ENCODE results near the gene ATP5PB.

ATP5PB gene

DNA sequence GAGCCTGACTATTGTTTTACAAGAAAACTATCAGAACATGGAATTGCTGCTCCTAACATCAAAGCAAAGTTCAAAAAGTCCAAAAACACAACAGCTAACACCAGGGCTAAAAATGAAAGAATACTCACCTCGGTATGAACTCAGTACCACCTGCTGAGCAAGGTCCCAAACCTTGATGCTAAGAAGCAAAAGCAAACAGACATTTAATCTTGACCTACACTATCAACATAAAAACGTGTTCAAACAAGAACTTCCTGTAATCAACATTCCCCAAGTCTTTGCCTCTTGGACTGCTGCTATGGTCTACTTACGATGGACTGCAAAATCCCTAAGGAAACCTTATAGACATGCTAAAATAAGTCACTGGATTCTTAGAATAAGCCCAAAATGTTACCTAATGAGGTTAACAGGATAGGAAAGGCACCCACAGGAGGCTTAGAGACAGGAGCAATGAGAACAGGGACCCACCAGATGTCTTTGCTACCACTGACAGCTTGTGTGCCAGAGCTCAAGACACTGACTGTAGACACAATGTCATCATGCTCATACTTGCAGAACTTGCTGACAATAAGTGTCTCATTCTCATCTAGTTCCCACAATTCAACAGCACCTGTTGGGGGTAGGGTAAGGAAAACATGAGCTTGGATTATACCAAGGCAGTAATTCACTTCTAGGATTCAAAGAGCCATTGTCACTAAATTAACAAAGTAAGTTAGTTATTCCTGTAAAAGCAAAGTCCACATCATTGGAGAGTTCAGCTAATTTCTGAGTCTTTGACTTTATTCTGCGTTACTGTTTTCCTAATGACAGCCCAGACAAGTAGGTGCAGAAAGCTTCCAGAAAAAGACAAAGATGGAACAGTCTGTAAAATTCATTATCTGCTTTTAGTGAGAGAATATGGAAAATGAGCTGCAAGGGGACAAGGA, 2.0 kb upstream of the ATP5PB start:
- DNase-seq (ENCODE audit: low read depth in 3 of 3), result no peak

DNA sequence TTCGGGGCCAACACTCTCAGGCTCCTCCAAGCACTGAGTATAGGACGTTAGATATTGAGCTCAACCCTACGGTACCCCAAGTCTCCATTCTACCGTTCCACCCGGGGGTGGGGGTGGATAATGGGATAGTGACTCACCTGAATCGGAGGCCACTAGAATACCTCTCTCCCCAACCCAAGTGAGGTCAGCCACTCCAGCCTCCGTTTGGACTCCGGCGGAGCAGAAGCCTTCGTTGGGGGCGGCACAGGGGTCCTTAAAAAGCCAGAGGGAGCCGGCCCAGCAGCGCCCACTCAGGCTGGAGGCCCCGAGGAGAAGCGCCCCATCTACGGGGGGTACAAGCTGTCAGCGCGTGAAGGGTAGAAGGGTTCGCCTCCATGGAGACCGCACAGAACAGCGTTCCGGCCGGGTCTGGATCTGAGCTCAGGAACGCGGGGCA, 764 bp upstream of the ATP5PB start:
- DNase-seq (ENCODE audit: low read depth in 3 of 3), result peak in 2 of 3 donors; percentile 9 to 21

DNA sequence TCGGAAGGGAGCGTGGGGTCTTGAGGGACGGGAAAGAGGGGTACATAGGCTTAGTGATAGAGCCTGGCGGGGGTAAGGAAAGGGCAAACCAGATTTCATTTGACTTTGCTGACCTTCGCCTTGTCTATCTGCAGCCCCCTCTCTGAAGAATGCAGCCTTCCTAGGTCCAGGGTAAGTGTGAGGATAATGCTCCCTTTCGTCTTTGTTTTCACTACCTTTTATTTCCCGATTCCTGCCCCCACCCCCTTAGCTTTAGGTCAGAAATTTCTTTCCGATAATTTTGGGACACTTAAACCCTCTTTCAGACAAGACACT, 396 bp downstream of the ATP5PB start:
- no peak for DNase-seq (ENCODE audit: low read depth in 3 of 3)

DNA sequence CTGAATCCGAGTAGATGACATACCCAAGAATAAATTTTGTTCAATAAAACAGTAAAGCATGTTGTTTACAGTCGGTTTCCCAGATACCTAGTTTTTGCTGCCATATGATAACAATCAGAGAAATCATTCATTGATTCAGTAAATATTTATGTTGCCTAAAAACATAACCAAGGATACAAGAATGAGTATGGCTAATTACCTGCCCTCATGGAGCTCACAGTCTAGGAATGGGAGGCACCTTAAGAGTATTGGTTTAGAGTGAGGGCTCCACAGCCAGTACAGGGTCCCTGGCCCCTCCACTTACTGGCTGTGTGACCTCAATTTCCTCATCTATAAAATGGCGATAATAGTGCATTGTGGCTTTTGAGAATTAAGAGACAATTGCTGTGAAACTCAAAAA, 921 bp downstream of the ATP5PB start:
- no peak for DNase-seq (ENCODE audit: low read depth in 3 of 3)

DNA sequence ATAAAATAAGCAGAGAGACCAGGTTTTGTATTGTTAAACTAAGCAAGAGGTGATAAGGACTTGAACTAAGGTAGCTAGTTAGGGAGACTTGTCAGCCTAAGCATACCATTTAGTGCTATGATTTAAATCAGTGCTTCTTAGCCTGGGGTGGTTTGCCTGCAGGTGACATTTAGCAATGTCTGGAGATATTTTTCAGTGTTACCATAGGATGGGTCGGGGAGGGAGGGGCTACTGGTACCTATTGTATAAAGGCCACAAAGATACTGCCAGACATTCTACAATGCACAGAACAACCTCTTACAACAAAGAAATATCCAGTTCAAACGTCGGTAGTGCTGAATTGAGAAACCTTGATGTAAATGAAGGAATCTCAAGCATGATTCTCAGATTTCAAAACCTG, 3.3 kb downstream of the ATP5PB start:
- DNase-seq (ENCODE audit: low read depth in 3 of 3), result no peak

DNA sequence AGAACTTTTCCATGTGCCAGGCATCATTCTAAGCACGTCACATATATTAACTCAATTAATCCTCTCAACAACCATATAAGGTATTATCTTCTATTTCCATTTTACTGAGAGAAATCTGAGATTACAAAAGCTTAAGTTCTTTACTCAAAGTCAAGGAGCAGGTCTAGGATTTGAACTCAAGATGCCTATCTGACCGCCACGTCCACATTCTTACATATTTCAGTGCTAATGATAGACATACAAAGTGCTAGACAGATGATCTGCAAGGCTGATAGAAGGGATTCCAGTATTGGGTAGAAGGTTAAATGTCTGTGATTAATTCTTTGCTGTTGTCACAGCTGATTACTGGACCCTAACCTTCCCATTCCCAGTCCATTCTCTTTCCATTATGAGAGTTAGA, 4.4 kb downstream of the ATP5PB start:
- DNase-seq (ENCODE audit: low read depth in 3 of 3), result no peak

DNA sequence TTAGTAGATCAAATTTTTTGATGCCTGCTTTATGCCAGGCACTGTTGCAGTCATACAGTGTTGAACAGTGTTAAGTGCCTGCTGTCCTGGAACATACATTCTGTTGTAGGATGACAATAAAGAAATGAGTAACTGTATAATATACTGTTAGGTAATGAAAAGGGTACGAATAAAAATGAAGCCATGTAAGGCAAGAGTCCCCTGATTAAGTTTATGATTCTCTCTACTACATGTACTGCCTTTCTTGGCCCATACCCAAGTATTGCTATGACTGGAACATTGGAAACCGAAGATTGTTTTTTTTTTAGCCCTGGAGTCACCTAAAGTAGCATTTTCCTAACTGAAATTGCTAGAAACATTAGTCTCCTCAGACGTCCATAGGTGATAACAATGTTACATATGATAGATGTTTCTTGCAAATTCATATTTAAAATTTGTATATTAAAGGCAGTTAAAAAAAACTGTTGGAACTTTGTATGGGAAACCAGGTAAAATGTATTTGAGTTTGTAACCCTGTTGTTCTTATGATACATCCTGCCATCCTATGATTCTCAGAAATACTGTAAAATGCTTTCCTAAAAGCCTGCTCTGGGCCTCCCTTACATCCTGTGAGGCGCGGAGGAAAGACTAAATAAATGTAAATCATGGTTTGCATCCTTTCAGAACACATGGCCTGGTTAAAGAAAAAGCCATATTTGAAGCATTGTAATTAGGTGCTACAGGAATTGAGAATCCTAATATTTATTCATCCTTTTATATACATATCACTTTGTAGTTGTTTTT, 5.8 kb downstream of the ATP5PB start:
- DNase-seq (ENCODE audit: low read depth in 3 of 3), result peak in 1 of 3 donors; percentile 38

DNA sequence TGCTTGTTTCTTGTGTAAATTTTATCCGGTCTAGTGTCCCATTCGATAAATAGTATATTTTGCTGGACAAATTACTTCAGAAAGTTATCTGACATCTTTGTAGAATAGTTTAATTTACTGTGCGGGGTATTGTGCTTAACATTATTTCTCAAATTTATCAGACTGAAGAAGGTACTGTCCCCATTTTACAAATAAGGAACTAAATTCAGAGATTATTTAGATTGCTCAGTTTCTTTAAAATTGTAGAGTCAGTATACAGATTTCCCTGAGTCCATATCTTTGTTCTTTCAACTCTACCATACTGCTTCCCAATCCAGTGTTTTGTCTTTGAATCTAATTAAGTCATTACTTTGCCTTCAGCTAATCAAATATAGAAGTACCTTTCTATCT, 6.4 kb downstream of the ATP5PB start:
- no peak for DNase-seq (ENCODE audit: low read depth in 3 of 3)

DNA sequence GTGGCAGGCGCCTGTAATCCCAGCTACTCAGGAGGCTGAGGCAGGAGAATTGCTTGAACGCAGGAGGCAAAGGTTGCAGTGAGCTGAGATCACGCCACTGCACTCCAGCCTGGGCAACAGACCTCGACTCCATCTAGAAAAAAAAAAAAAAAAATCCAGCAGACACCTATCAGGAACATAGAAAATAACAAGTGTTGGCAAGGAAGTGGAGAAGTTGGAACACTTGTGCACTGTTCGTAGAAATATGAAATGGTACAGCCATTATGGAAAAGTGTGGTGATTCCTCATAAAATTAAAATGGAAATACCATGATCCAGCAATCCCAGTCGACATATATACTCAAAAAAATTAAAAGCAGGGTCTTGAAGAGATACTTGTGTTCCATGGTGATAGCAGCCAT, 12.5 kb downstream of the ATP5PB start:
- no peak for DNase-seq (ENCODE audit: low read depth in 3 of 3)

DNA sequence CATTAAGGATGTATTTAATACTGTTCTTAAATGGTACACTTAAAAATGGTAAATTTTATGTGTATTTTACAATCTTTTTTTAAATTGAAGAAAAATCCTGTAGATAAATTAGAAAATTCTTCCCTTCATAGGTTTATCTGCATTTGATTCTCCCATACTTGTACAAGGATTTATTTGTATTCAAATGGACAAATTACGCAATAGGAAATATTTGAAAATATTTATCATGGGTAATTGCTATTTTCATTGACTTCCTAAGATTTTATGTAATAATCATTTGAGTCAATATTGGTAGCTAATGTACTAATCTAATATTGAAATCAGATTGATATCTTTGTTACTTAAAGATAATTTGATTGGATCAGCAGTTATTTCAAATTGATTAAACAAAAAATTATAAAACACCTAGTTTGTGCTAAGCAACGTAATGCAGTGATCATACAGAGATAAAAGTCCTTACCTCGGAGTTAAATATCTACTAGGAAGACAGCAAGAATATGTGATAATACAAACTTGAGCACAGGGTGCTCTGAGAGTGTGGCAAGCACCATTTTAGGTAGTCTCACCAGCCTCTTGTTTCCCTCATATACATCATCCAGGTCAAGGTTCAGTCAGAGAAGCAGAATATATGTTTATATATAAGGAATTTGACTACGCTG, 13.2 kb downstream of the ATP5PB start:
- DNase-seq (ENCODE audit: low read depth in 3 of 3), result no peak

DNA sequence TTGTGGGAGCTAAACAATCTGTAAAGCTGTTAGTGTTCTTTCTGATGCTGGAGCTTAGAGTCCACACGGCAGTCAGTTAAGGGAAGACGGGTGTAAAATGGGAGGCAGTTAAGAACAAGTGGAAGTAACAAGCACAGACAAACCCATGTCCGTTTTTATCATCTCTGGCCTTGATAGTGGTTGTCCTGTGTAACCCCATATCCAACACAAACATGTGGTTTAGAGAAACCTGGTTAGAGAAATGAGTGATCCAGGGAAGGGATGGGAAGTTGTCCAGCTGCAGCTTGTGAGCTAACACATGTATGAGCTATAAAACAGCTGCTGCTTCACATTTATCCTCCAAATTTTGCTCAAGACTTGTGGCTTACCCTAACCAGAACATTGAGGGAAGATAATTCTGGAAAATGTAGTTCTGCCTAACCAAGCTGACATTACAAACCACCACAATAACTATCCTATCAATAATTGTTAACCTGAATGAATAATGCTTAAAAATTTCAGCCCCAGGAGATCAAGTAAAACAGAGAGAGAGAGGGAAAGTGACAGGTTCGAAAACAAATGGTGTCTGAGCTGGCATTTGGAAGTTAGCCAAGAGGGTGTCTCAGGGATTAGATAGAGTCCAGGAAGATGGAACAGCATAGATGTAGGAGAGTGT, 13.9 kb downstream of the ATP5PB start:
- no peak for DNase-seq (ENCODE audit: low read depth in 3 of 3)

DNA sequence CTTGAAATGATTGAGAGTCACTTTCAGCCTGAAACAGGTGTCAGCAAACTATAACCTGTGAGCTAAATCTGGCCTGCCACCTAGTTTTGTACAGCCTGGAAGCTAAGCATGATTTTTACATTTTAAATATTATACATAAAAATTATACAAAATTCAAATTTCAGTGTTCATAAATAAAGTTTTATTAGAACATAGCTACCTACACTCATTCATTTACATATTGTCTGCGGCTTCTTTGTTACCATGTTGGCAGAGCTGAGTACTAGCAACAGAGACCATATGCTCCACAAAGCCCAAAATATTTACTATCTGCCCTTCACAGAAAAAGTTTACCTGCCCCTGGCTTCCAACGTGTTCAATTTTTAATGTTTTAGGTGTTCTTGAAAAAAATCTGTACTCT, 16.5 kb downstream of the ATP5PB start:
- DNase-seq (ENCODE audit: low read depth in 3 of 3), result no peak

DNA sequence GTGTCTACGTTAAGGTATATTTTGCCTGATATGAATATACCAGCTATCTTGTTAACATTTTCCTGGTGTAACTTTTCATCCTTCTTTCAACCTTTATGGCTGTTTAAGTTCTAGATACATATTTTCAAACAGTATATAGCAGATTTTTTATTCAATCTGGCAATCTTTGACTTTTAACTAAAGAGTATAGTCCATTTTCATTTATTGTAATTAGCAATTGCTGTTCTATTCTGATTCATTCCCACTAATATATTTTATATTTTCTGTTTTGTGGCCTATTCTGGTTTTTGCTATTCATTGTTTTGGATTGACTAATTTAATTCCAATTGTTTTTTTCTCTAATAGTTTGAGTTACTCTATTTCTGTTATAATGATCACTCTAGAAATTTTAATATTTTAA, 17.2 kb downstream of the ATP5PB start:
- DNase-seq (ENCODE audit: low read depth in 3 of 3), result no peak

DNA sequence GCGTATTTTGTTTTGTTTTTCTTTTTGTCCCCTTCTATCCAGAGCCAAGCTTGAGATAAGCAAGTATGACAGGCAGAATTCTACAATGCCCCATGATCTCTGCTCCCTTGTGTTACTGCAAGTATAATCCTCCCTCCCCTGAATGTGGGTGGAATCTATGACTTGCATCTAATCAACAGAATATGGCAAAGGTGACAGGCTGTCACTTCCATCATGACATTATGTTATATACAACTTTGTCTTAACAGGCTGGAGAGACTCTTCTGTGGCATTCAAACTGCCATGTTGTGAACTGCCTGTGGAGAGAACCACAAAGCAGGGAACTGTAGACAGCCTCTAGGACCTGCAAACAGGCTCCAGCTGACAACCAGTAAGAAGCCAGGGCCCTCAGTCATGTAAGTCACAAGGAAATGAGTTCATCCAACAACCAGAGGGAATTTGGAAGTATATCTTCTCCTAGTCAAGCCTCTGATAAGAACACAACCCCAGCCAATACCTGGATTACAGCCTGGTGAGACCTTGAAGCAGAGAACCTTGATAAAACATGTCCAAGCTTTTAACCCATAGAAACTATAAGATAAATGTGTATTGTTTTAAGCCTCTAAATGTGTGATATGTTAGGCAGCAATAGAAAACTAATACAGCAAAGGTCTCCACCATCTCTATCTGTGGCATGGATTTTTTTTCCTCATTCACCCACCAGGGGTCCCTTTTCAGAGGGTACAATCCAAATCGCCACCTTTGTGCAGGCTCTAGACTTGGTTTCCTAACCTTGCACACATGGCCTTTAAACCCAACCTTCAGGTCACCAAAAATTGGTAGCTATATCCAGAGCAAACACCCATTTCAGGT, 18.8 kb downstream of the ATP5PB start:
- DNase-seq (ENCODE audit: low read depth in 3 of 3), result no peak

DNA sequence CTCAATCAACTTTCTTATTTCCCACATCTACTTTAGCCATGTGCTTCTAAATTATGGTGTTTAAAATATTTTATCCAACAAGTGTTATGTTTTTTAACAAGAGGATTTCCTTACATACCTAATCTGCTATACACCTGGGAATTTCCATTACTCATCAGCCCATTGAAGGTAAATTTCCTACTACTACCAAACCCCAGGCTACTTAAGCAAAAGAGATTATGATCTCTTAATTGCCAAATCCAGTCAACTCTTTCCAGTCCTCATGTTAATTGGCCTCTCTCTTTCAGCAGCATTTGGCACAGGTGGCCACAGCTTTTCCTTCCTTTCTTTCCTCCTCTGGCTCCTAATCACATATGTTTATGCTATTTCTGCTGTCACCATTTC, 19.4 kb downstream of the ATP5PB start:
- no peak for DNase-seq (ENCODE audit: low read depth in 3 of 3)

DNA sequence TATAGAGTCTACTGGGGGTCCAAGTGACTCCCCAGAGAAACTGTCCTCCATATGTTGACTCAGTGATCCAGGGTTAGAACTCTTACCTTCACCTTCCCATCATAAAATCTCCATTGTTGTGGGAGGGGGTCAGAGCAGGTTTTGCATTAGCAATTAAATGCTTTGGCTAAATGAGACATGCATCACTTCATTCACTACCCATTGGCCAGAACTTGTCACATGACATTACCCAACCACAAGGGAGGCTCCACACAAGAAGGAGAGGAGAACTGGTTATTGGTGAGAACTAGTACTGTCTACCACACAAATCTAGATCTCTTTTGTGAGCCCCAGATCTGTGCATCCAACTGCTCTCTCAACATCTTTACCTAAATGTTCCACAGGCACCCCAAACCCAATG, 20.3 kb downstream of the ATP5PB start:
- no peak for DNase-seq (ENCODE audit: low read depth in 3 of 3)

DNA sequence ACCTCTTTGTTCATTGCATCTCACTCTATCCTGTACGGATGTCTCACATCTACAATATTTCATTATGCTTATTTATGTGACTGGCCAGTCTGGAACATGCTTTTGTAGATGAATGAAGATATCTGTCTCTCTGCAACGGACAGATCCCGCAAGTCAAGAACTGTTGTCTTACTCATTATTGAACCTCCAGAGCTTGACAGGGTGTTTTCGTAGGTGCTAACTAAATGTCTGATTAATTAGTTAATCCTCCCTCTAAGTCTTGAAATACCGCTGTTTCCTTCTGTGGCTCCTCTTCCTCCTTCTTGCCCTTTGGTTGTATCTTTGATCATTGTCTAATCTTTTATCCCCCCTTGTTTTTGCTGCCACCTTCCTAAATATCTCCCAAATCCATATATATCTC, 21.3 kb downstream of the ATP5PB start:
- DNase-seq (ENCODE audit: low read depth in 3 of 3), result no peak

DNA sequence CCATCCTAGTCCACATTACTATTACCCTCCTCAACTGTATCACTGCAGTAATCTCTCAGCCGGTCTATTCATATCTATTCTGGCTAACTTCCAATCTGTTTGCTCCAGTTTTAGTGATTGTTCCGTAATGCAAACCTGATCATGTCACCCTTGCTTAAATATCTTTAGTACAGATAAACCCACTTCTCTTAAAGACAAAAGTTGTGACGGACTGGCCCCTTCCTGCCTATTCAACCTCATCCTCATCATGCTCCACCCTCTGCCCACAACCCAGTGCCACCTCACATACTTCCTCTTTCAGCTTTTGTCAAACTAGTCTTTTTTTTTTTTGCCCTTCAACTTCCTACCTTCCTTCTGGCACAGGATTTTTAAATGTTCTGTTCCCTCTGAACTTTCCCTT, 21.7 kb downstream of the ATP5PB start:
- peak in 2 of 3 donors; percentile 36 to 42 for DNase-seq (ENCODE audit: low read depth in 3 of 3)

DNA sequence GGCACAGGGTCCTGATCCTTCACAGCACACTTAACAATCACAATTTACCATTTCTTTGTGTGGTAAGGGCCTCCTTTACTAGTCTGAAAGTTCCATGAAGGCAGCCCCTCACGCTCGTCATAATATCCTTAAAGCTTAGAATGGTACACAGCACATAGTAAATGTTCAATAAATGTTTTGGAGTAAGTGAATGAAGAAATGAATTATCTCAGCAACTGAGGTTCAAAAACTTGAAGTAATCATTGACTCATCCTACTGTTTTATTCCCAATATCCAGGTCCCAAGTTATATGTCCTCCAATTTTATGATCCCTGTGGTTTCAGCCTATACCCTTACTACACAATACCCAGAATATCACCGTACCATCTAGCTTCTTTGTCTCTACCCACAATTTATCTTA, 22.3 kb downstream of the ATP5PB start:
- no peak for DNase-seq (ENCODE audit: low read depth in 3 of 3)

DNA sequence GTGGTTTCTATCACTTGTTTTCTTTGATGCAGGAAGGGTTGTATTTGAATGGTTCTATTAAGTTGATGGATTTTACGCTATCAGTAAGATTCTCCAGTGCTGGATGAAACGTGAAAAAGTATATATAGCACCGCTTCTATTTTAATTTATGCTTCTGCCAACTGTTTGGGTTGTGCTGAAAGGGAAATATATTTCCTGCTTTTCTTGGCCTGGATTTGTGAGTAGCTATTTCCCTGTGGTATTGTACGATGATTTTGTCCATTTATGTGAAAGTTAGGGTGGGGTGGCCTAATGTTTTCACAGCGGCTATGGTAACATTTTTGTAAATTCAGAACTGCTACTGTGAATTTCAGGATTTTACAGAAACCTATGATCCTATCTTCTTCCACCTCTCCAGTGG, 24.8 kb downstream of the ATP5PB start:
- no peak for DNase-seq (ENCODE audit: low read depth in 3 of 3)

DNA sequence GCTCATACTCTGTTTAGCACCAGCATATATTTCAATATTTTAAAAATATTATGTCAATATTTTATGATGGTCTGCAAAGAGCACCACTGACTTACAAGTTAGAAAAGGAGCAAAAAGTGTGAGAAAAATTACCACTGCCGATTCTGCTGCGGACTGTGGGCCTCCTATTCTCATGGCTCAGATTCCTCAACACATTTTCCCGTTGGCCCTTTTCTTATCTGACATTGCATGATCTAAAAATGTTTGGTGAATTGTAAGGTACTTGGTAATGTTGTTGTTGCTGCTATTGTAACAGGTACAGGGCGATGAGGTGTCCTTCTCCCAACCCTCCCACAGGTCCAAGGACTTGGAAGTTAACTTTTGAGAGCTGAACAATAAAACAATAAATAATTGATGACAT, 25.3 kb downstream of the ATP5PB start:
- no peak for DNase-seq (ENCODE audit: low read depth in 3 of 3)

All from stimulated activated CD4-positive, alpha-beta T cell treated with anti-CD3 and anti-CD28 coated beads, TNF-alpha, amount 100 ng/mL, for 48 hours (primary cell).